Activated CD8-positive, alpha-beta memory T cell treated with anti-CD3 and anti-CD28 coated beads for 1 hour (primary cell): ENCODE measurements around the gene SFPQ.
"Not testable (repeated sequence)": the region's sequence is repeated elsewhere in the genome, so short reads cannot be mapped to it uniquely, and the experiment has no call there.

Experiments
- DNase-seq, 2 donors: peaks; one replicate each; pipeline ENCODE4 v3.0.0-alpha.2; 2020; ENCODE audit warnings: low read depth in 1 of 2; ENCODE audit errors: extremely low read depth in 1 of 2

SFPQ gene

DNA sequence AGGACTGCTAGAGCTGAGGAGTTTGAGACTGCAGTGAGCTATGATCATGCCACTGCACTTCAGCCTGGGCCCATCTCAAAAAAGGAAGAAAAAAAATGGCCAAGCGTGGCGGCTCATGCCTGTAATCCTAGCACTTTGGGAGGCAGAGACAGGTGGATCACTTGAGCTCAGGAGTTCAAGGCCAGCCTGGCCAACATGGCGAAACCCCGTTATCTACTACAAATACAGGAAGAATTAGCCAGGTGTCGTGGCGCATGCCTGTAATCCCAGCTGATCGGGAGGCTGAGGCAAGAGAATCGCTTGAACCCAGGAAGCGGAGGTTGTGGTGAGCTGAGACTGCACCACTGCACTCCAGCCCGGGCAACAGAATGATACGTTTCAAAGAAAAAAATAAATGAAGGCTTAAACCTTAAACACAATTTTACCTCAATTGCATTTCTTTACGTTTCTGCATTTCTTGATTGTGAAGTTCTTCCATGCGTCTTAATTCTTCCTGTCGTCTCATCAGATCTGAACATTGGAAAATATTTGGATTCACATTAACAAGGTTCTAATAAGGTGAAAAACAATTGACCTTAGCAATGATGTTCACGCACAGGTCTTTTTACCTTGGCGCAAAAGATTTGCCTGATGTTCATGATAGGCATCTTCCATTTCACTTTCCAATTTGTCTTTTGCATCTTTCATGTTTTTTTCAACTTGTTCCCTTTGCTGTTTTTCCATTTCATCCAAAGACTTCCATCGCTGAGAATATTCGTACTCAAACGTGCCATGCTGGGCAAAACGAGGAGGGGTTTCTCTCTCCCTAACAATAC lies 4.2 kb downstream of the SFPQ start:
- DNase-seq = no peak

DNA sequence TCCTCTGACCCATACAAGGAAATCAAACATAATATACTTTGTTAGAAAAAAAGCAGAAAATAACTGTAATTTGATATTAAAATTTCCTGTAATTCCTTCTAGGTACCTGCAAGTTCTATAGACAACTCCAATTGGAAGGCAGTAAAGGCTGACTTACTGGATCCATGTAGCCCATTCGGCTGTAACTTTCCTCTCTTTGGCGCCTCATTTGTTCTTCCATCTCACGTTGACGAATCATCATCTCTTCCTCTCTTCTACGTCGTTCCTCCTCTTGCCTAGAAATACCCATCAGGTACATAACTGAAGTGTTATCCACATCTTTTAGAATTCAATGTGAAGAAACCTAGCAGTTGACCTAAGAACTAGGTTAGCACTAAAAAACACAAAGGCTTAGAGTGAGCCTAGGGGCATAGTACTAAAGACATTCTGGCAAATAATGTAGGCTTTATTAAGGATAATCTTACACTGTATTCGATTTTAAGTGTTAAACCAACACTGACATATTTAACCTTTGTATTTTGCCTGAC lies 5.1 kb downstream of the SFPQ start:
- DNase-seq = no peak

DNA sequence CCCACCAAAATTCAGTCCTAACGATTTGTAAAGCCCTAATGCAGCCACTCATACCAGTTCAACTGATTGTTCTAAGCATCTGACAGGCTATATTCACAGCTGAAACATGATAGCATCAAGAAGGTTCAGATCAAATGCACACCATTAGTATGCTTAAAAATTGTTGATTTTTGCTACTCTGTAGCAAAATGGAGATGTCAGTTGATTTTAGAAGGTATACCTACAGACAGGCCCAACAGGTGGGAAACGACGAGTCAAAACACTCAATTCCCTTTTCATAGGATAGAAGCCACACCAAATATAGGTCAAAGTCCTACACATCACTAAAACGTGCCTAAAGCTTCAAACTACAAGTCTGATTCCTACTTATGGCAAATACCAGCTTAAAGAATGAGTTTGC lies 6.7 kb downstream of the SFPQ start:
- DNase-seq = no peak

GRCh38 chr1:35185200-35185599 lies 7.7 kb downstream of the SFPQ start:
- no peak for DNase-seq

GRCh38 chr1:35184495-35185199 lies 8.3 kb downstream of the SFPQ start:
- DNase-seq = no peak

DNA sequence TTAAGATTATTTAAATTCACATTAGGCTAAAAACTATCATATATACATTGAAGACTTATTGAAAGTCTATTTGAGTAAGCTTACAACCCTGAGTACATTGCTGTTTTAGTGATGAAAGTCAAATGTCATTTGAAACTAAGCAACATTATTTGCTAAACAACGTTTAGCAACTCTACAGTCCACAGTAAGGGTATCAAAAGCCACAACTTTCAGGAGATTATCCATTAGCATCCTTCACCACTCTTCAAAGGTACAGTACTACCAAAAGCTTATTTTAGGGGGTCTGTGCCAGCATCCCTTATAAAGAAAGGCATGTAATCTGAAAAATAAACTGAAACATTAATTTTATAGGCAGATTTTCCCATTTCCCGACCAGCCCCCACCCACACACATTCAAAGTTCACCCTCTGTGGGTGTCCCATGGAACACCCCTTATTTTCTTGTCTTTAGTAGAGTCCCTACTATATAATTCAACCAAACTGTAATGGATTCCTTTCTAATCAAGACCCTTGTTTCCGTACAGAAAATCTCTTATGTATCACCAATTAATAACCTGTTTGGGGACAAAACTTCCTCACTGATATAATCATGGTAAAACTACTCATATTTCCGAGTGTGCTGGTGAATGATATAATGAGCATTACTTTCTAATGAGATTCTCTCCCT lies 11.0 kb downstream of the SFPQ start:
- DNase-seq = no peak

GRCh38 chr1:35180776-35181374 lies 12.1 kb downstream of the SFPQ start:
- no peak for DNase-seq

GRCh38 chr1:35179908-35180307 lies 13.0 kb downstream of the SFPQ start:
- DNase-seq = no peak

GRCh38 chr1:35178874-35179380 lies 14.0 kb downstream of the SFPQ start:
- DNase-seq = no peak

GRCh38 chr1:35178295-35178695 lies 14.7 kb downstream of the SFPQ start:
- DNase-seq = no peak

DNA sequence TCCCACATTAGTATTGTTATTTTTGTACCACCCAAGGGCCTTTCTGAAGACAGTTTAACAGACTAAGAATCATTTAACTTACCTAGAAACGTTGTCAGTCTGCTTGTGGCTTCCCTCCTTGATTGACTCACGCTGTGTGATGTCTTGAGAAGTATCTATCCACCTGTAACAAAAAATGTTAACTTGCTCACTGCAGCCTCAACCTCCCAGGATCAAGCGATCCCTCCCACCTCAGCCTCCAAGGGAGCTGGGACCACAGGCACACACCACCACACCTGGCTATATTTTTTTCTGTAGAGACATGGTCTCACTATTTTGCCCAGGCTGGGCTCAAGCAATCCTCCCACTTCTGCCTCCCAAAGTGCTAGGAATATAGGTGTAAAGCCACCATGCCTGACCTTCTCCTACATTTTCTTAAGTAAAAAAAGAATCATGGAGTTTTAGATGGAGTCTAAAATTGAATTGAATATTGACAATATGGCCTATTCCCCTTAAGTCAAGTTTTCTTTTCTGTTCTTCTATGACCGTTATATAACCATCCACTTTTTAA lies 15.6 kb downstream of the SFPQ start:
- no peak for DNase-seq

DNA sequence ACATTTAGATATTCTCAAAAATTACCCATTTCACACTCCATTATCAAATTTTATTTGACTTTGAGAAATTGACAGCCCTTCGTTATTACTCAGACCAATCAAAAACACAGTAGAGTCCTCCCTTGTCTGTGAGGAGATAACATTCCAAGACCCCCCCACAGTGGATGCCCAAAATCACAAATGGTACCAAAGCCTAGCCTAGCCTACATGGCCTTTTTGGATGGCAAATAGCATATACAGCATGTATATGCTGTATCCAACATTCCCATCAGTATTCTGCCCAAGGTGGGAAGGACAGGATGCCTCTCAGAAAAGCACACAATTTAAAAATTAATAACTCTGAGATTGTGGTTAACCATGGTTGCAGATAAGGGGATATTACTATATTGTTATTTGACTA lies 17.3 kb downstream of the SFPQ start:
- DNase-seq = no peak

DNA sequence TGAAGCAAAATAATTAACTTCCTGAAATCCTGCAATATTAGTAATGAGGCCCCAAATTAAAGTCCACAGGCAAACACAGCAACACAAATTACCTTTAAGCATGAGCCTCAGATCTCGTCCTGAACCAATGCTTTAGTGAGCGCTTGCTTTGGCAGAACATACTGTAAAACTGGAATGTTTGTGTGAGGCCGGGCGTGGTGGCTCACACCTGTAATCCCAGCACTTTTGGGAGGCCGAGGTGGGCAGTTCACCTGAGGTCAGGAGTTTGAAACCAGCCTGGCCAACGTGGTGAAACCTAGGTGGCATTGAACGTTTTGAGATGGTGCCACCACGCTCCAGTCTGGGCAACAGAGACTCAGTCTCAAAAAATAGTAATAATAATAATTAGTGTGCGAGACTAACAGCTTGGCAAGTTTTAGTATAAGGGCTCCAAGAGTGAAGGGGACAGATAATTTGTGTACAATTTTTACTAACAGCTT lies 17.8 kb downstream of the SFPQ start:
- no peak for DNase-seq

- no peak for DNase-seq
Measured at GRCh38 chr1:35173909-35174540, 18.9 kb downstream of the SFPQ start.

- no peak for DNase-seq
Measured at GRCh38 chr1:35173491-35173890, 19.5 kb downstream of the SFPQ start.

GRCh38 chr1:35172022-35172421 lies 20.9 kb downstream of the SFPQ start:
- no peak for DNase-seq

DNA sequence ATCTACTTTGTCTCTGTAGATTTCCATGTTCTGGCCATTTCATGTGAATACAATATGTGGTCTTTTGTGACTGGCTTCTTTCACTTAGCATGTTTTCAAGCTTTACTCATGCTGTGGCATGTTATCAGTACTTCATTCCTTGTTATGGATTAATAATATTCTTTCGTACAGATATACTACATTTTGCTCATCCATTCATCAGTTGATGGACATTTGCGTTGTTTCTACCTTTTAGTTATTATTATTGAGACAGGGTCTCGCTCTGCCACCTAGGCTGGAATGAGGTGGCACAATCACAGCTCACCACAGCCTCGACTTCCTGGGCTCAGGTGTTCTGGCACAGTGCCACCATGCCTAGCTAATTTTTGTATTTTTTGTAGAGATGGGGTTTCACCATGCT lies 21.4 kb downstream of the SFPQ start:
- DNase-seq = no peak

DNA sequence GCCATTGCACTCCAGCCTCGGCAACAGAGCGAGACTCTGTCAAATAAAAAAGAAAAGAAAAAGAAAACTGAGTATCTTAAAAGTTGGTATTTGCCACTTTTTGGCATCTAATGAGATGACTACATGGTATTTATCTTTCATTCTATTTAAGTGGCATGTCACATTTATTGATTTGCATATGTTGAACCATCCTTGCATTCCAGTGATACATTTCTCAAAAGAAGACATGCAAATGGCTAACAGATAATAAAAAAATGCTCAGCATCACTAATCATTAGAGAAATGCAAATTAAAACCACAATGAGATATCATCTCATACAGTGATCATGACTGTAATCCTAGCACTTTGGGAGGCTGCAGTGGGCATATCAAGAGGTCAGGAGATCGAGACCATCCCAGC lies 28.1 kb downstream of the SFPQ start:
- DNase-seq = no peak

- DNase-seq = no peak
Measured at GRCh38 chr1:35151220-35151619, 41.7 kb downstream of the SFPQ start.

DNA sequence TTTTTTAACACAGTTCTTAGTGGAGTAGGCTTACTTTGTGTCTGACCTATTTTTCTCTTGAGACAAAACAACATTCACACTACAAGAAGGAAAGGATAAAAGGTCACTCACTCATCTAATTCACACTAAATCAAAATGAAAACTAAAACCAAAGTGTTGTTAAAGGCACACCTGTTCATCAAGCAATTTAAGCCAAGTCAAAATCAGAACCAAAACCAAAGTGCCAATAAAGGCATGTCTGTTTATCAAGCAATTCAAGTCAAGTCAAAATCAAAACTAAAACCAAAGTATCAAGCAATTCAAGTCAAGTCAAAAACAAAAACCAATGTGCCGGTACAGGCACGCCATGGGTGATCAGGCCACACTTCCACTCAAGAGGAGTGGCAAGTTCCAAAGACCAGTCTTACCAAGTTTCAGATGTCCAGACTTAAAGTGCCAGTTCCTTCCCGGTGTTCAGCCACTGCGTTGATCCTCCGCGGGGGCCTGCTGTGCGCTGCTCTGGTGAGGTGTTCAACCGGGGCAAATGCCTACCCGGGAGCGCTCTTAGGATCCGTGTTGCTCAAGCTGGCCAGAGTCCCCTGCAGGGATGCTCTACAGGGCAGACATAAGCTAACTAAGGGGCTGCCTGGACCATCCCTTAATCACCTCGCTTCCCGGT lies 46.9 kb downstream of the SFPQ start:
- not testable (repeated sequence) for DNase-seq
